NCI-H146 treated with DMSO at 0.1 percent for 48 hours (cell line): ENCODE measurements around the gene ACY1.

Source experiments
- DNase-seq: peaks from one replicate; lab custom pipeline; 2025; ENCODE audit not compliant: unreplicated experiment; lab: John Stamatoyannopoulos, UW

The ACY1 gene

DNA sequence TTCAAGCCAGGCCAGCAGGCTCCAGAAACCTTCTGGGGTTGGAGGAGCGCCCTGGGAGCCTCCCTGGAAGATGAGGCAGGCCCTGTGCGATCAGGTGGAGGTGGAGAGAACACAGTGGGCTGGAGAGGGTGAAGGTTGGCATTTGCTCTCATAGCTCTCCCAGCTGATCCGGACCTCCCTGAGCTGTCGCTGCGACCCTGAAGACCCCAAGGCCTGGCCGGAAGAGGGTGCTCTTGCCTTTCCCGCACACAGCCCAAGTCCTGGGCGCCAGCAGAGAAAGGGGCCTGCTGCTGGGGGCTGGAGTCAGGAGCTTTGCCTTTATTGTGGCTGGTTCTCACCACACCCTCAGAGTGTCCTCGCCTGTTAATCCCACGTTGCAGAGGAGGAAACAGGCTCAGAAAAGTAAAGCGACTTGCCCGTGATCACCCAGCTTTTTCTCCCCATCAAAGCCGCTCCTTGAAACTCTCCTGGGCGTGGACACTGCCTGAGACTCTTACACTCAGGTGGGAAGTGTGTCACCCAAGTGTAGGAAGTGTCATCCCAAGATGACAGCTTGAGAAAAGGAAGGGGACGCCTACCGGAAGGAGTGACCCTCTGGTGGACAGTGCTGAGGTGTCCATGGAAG is 20.9 kb downstream of the ACY1 start:
- no peak for DNase-seq

DNA sequence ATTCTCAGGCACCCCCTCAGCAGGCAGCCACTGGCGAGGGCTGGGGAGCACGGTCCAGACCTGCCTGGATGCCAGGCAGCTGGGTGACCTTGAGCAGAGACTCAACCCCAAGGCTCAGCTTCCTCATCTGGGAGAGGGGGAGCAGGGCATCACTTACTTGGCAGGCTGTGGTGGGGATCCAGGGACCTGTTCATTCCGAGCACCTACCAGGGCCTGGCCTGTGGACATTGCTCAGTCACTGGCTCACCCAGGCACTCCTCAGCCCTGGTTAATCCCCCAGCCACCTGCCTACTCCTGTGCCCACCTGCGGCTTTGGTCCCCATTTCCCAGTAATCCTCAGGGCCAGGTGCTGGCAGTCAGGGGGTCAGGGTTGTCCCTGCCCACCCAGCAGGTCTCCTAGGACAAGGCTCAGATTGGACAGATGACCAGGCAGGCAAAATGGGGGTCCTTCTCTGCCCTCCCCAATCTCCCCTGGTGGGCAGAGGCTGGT is 21.6 kb downstream of the ACY1 start:
- no peak for DNase-seq

DNA sequence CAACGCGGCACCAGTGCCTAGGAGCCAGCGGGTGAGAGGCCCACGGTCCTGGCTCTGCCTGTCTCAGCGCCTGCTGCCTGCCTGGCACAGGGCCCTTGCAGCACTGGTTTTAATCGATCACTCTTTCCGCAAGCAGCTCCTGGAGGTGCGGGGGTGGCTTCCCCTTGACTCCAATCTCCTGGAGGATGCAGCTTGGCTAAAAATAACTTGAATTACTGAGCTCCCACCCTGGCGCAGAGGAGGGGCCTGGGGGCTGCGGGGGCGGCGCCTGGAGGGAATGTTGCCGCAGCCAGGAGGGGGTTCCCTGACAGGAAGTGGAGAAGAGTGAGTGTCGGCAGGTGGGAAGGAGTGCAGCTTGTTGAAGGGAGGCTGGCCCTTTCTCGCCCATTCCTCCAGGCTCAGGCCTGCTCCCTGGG is 22.2 kb downstream of the ACY1 start:
- DNase-seq, result peak; percentile 41

DNA sequence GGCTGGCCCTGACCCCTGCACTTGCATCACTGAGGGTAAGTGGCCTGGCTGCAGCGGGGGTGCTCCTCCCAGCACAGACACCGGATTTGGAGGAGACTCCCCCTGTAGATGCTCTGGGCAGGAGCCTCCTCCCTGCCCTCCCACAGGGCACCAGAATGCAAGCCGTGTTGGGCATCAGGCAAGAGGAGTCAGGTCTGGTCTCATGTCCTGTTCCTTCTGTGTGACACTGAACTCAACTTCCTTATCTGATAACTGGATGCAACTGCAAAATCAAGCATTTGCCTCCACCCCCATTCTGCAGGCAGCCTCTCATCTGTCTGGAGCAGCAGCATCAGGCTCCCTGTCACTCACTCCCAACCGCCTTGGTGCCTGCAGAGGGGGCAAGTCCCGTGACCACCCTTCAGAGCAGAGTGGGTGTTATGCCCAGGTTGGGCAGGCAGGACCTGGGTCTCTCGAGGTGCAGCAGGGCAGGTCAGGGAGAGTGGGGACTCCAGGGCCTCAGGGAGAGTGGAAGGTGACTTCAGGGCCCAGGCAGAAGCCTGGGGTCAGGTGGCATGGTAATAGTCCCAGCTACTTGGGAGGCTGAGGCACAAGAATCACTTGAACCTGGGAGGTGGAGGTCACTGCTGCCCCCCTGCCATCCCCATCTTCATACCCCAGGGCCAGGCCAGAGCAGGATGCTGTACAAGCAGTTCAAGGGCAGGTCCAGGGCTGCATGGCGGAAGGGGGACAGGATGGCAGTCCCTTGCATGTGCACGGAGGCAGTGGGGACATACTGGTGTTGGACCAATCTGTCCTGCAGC is 22.9 kb downstream of the ACY1 start:
- no peak for DNase-seq

DNA sequence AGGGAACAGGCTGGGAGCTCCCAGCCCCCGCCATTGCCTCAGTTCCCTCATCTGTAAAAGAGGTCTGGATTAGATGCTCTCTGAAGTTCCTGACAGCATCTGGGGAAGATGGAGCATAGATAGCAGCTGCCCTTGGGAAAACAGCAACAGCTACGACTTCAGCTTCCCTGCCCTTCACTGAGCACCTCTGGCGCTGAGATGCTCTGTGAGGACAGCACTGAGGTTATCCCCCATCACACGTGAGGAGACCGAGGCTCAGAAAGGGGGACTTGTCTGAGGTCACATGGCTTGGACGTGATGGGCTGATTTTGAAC is 23.4 kb downstream of the ACY1 start:
- DNase-seq, result no peak

DNA sequence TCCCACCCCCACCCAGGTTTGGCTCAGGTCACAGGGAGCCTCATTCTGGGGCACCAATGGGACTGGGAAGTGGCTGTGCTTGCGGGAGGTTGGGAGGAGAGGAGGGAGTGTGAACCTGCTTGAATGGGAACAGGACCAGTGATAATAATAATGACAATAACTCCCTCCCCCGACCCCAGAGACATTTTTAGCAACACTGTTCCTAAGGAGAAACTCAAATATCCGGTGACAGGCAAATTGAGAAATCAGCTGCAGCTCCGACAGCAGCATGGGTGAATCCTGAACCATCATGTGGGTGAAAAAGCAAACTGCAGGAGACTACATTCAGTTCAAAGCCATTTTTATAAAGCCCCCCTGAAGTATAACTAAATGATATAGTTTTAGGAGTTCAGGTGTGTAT is 24.0 kb downstream of the ACY1 start:
- no peak for DNase-seq

DNA sequence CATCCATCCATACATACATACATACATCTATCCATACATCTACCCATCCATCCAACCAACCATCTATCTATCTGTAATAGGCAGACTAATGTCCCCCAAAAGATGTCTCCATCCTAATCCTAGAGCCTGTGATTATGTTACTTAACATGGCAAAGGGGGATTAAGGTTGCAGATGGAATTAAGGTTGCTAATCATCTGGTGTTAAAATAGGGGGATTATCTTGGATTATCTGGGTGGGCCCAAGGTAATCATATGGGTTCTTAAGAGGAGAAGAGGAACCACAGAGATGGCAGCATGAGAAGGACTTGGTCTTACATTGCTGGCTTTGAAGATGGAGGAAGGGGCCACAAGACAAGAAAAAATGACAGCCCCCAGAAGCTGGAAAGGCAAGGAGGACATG is 27.1 kb downstream of the ACY1 start:
- no peak for DNase-seq

DNA sequence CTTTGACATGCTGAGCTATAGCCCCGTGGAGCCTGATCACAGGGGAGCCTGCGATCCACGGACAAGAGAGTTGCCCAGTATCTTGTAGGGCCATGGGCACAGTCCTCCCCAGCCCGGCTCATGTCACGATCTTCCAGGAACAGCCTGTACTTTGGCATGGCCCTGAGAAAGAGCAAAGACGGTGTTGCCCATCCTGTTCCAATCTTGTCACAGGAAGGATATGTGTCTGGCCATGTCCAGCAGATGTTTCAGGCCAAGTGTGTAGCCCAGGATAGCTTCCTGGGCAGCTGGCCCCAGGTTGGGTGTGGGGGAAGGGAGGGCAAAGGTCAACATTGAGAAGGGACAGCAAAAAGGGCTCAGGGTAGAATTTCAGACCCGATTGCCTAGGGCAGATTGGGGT is 29.4 kb downstream of the ACY1 start:
- no peak for DNase-seq

DNA sequence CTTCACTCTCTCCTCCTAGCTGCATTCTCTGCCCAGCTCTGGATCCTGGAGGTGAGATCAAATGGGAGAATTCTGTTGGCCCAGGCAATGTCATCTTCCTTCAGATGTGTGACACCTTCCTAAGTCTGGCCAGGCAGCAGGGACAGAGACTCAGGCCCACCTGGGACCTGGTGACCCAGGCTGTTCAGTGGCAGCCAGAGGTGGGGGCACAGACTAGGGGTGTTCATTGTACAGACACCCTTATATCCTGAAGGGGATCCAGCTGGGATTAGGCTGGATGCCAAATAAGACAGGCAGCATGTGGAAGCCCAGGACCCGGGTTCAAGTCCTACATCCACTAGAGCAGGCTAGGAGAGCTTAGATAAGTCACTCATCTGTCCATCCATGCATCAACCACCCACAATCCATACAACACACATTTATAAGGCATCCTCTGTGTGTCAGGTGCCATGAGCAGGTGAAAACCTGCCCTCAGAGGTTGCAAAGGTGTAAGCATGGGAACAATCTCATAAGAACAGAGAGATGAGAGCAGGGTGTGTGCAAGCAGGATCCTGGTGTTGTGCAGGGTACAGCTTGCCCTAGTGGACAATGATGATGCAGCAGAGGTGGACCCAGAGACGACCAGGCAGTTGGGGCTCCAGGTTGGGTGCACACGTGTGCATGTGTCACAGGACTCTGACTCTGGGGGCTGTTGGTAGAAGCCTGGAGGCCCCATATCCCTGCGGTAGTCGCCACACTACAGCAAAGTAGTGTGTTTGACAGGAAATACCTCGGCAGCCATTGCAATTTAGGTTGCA is 30.7 kb downstream of the ACY1 start:
- no peak for DNase-seq

DNA sequence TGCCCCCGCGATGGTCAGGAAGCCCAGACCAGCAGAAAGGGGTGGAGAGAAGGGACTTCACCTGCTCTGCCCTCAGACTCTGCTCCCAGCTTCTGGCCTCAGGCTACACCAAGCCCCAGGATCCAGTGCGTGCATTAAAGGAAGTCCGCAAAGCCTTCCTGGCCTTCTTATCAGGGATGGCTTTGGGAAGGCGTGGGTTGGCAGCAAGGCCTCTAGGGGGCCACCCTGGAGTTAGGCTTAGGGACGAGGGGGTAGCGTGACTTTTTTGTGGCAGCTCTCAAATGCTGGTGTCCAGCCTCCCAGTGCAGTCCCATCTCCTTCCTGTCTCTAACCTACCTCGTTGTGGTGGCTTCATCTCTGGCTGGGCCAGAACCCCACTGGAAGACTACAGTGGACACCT is 31.3 kb downstream of the ACY1 start:
- DNase-seq, result peak; percentile 6

DNA sequence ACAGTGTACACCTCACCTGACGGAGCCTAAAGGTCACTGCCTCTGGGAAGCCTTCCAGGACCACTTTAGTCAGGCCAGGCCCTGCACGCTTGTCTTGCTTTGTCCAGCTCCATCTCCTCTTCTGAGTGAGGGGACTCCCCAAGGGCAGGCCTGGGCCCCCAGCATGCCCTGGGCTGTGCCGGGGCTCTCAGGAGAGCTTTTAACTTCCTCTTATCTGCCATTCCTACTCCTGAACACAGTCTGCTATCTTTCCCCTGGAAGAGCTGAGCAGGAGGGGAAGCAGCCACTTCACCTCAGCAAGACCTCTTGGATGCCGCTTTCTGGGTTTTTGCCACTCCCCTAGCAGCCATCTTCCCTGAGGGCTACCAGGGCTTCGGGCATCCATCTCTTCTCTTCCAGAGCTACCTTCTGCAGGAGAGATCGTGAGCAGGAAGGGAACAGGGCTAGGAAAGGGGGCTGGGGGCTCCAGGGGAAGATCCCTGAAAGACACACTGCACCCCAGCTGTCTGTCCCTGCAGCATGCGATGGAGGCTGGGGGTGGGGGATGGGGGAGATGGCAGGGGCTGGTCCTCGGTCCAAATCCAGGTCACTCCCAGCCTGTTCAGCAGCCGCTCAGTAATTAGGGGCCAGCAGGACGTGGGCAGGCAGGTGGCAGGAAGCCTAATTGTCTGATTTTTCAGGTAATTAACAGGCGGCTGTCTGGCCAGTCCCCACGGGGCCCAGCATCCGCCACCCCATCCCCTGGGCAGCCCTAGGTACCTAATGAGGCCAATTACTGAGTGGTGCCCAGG is 32.3 kb downstream of the ACY1 start:
- DNase-seq, result peak; percentile 66

DNA sequence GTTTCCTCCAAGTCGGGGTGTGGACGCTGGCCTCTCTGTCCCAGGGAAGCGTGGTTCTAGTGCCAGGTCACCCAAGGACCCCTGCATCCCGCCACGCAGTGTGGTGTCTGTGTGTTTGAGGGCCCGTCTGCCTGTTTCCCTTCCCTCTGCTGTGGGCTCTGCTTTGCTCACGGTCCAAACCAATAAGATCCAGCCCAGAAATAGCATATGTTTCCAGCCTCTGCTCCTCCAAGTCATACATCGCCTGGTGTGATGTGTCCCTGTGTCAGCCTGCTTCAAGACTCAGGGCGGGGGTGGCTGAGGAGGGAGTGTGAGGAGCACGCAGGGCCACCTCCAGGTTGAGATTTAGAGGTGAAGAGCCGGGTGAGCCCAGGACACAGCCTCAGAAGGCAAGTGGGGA is 34.3 kb downstream of the ACY1 start:
- DNase-seq, result no peak

DNA sequence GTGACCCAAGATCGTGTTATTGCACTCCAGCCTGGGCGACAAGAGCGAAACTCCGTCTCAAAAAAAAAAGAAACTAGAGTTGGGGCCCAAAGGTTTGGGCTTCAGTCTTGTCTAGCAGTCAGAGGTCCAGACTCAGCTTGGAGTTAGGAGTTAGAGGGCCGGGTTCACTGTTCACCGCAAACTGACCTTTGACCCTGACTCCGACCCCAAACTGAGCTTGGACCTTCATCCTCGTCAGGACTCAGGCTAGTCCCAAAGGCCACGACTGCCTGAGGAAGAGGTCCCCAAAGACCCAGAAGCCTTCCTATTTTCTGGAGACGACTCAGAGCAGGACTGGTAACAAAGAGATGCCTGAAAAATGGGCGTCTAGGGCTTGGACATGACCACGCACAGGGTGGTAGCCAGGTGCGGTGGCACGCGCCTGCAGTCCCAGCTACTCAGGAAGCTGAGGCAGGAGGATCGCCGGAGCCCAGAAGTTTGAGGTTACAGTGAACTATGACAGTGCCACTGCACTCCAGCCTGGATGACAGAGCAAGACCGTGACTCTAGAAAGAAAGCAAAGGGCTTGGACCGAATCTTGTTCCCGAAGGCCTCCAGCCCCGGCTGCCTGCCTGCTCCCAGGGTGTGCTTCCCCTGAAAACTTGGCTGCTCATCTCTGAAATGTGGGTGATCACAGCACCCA is 35.1 kb downstream of the ACY1 start:
- no peak for DNase-seq

DNA sequence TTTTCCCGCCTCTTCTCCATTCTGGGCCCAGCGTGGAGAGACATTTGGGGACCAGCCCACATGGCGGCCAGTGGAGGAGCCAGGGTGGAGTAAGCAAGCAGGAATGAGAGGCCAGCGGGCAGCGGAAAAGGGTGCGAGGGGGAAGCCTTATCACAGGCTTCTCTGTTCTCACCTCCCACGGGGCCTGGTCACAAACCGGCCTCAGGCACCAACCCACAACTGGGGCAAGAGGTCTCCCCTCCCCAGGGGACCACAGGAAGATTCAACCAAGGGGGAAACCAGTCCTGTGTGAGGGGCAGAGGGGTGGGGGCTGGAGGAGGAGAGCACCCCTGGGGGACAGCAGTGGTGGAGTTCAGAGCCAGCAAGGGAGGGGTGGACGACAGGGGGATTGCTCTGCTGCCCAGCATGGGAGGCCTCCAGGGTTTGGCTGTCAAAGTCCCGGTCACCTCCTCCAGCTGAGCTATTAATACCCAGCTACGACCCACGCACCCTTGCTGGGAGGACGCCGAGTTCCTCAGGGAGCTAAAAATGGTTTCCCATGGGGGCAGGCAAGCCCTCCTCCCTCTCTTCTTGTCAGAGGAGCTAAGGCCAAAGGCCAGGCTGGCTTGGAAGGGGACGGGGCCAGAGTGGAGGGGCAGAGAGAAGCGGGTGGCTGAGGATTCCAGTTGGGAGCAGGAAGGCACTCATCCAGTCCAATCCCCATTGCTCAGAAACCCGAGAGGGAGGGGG is 36.2 kb downstream of the ACY1 start:
- DNase-seq, result no peak

DNA sequence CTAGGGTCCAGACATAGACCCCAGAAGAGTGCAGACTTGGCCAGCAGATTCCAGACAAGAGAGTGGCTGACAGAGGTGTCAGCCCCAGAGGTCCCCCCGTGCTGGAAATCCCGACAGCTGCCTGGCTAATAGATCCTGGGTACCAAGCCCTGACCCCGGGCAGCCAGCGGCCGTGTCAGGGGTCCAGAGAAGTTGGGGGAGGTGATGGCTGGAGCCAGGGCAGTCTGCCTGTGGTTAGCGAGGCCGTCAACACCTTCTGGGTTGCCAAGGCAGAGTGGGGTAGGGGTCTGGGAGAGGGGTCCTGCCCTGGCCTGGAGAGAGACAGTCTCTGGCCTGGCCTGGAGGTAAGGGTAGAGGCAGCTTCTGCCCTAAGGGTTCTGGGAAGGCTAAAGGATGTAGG is 37.5 kb downstream of the ACY1 start:
- DNase-seq, result no peak

DNA sequence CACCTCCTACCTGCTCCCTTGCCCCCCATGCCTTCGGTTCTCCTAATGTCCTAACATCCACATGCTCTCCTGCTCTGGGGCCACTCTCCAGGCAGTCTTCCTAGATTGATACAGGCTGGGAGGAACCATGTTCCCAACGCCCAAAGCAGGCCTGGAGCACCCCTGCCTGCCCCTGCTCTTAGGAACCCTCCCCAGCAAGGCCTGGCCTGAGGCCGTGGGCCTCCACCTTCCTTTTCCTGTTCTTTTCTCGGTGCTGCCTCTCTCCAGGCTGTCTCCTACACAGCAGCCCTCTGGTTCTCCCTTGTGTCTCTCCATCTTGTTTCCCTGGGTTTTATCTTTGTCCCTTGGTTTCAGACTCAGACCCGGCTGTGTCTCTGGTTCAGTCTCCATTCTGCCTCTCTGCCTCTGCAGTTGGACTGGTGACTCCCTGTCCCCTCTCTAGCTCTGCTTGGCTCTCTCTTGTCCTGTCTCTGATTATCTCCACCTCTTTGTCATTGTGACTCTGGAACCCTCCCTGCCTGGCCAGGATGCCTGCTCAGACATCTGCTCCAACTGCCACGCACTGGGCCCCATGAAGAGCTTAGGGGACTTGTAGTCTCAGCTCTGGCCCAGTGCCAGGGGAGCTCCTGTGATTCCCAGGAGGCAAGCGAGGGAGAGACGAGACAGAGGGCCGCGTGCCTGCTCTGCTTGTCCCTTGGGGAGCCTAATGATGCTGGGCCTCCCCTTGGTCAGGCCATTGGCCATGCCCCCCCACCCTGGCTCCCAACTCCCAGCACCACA is 38.3 kb downstream of the ACY1 start:
- peak; percentile 5 for DNase-seq

DNA sequence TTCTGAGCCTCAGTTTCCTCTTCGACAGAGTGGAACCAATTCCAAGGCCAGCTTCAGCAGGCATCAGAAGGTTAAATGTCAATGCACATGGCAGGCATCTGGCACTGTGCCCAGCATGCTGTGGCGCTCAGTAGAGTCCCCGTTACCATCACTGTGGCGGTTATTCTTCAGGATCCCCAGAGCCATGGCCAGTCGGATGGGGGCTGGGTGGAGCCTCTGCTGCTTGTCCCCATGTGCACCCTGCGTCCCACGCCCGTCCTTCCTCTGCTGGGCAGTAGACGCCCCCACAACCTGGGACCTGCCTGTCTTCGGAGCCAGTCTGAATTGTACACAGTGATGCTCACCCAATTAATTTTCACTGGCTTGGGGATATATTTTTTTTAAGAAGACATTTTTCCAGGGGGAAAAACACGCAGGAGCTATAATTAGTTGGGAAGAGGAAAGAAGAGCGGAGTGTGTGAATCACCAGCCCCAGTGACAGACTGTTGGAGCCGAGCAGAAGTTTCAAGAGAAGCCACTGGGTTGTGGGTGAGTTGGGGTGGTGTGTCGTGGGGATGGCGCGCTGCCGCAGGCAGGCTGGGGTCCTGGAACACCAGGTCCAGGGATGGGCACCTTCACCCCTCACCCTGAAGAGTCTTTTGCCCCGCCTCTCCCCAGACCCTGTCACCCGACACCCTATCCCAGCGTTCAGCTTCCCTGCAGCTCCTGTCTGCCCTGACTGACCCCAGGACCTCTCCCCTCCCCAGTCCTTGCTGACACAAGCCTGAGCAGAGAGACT is 39.2 kb downstream of the ACY1 start:
- DNase-seq, result no peak

DNA sequence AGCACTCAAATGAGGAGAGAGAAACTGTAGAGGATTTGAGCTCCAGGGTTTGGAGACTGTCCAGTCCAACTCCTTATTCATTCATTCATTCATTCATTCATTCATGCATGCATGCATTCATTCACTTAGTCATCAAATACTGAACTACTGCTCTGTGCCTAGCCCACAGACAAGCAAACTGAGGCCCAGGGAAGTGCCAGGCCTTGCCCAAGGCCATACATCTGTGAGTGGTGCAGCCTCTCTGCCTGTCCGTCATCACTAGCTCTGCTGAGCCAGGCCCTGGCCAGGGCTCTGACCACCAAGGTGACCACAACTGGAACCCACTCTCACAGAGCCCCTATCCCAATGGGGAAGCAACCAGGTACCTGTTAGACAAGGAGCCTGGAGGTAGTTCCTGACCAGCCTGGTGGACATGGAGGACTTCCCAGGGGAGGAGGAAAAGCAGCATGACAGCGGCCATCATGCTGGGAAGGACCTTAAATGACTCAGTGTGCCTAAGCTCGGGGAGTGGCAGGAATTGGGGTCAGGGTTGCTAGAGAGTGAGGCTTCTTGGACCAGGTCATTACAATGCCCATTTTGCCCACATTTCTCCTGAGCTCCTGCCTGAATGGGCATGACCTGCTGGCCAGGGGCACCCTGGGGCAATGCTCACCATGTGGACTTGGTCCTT is 39.9 kb downstream of the ACY1 start:
- DNase-seq, result no peak
